Activated CD8-positive, alpha-beta T cell treated with anti-CD3 and anti-CD28 coated beads for 36 hours (primary cell): Measurements from ENCODE around the gene FAM13B. TPM values are rescaled to one million over a fixed set of nuclear protein-coding genes. Genes with fewer than 3 reads are reported as not detected.

ENCODE experiments used
- ATAC-seq: fragments of 200-7000 bp; cut with Tn5 transposase; one replicate; pipeline ENCODE4 v1.10.0; 2021; ENCODE audit warnings: mild to moderate bottlenecking, moderate library complexity
- CTCF ChIA-PET: fragments of 350-600 bp; sonication (Branson Sonifier 250); formaldehyde crosslinking; loops from one replicate; lab custom pipeline; 2021; ENCODE audit warnings: antibody characterized with exemption; lab: Charles Lee
- POLR2A ChIA-PET: fragments of 350-600 bp; sonication (Branson Sonifier 250); formaldehyde crosslinking; loops from one replicate; lab custom pipeline; 2021; ENCODE audit warnings: antibody characterized with exemption; lab: Charles Lee
- DNase-seq: peaks from one replicate; pipeline ENCODE4 v3.0.0-alpha.2; 2020
- H3K27ac Mint-ChIP-seq: one replicate; pipeline ENCODE4 v1.8.0; 2021; ENCODE audit warnings: mild to moderate bottlenecking, mixed read lengths
- H3K27me3 Mint-ChIP-seq: one replicate; pipeline ENCODE4 v1.8.0; 2021; ENCODE audit warnings: mixed read lengths
- H3K36me3 Mint-ChIP-seq: one replicate; pipeline ENCODE4 v1.8.0; 2021; ENCODE audit warnings: low read depth, mixed read lengths
- H3K4me1 Mint-ChIP-seq: one replicate; pipeline ENCODE4 v1.8.0; 2021; ENCODE audit warnings: low read depth, mixed read lengths
- H3K4me3 Mint-ChIP-seq: one replicate; pipeline ENCODE4 v1.8.0; 2021; ENCODE audit warnings: mild to moderate bottlenecking, moderate library complexity, mixed read lengths
- H3K9me3 Mint-ChIP-seq: one replicate; pipeline ENCODE4 v1.8.0; 2021; ENCODE audit warnings: mixed read lengths
- intact Hi-C: fragments of 100-400 bp; cut with micrococcal nuclease; formaldehyde crosslinking; loops from one replicate; pipeline ENCODE4 v1.10.0; 2022
- total RNA-seq, 2 experiments: library from RNA; stranded (reverse); gene quantifications; one replicate each; pipeline ENCODE4 v1.2.3, GENCODE V29; 2021
- TF ChIP-seq, protein P1 (sequence below): fragments of 200-600 bp; IDR thresholded peaks from one replicate; pipeline ENCODE4 v1.8.0; 2022; ENCODE audit warnings: antibody characterized with exemption, mild to moderate bottlenecking

The FAM13B gene
- total RNA-seq, 2 experiments from 2014 or later = 14.8 to 17.5 TPM

DNA sequence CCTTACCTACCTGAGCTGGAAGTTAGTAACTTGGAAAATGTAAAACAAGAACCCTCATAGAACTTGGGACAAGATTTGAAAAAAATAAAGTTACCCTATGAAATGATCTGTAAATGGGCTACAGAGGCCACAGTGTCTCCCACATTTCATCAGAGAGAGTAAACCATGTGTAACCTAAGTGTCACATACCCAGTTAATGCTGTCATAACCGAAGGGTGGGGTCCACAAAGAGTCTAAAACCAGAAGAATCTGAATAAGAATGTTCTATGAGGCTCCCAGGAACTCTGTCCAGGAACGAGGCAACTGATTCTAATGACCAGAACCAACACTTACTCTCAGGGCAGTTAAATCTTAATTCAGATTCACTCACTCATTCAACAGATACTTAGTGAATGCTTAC is 1.0 kb upstream of the FAM13B start:
- H3K27me3 Mint-ChIP-seq = no peaks in the 10 kb centered on the region
- peak overlapping the region; percentile 93 for H3K4me3 Mint-ChIP-seq
- intact Hi-C loops = no loop called here
- POLR2A ChIA-PET = interaction anchor here (1.0 kb wide), 1 partner anchor 432 kb away, joined by 3 read pairs; the partner anchor contains the start of gene EGR1
- TF ChIP-seq, protein P1, sequence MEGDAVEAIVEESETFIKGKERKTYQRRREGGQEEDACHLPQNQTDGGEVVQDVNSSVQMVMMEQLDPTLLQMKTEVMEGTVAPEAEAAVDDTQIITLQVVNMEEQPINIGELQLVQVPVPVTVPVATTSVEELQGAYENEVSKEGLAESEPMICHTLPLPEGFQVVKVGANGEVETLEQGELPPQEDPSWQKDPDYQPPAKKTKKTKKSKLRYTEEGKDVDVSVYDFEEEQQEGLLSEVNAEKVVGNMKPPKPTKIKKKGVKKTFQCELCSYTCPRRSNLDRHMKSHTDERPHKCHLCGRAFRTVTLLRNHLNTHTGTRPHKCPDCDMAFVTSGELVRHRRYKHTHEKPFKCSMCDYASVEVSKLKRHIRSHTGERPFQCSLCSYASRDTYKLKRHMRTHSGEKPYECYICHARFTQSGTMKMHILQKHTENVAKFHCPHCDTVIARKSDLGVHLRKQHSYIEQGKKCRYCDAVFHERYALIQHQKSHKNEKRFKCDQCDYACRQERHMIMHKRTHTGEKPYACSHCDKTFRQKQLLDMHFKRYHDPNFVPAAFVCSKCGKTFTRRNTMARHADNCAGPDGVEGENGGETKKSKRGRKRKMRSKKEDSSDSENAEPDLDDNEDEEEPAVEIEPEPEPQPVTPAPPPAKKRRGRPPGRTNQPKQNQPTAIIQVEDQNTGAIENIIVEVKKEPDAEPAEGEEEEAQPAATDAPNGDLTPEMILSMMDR = no peak
- peaks cover 20% of the 10 kb centered on the region for H3K36me3 Mint-ChIP-seq
- CTCF ChIA-PET = interaction anchor here (0.6 to 8.5 kb wide), 9 partner anchors 8 to 404 kb away, joined by 3 to 226 read pairs (median 7); no protein-coding TSS in a partner anchor
- peaks cover 45% of the 10 kb centered on the region for H3K4me1 Mint-ChIP-seq
- no peaks in the 10 kb centered on the region for H3K9me3 Mint-ChIP-seq
- no peak for ATAC-seq
- H3K27ac Mint-ChIP-seq = peak overlapping the region; percentile 96
- DNase-seq = no peak

DNA sequence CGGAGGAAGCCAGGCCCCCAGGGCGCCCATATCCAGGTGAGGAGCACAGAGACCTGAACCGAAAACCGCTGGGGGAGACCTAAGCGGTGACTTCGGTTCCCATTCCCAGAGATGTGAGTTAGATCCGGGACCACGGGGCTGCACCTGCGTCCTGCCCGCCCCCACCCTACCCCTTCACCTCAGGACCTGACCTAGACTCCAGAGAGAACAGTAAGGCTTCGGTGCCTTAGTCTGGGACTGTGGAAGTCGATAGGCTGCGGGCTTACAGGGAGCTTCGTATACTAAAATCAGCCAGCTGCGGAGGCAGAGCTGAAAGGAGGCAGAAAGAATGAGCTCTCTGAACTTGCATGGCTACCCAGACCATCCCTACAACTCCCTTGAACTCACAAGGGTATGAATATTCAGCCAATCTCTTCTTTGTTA is 518 bp upstream of the FAM13B start:
- peak overlapping the region; percentile 93 for H3K4me3 Mint-ChIP-seq
- ATAC-seq = no peak
- H3K4me1 Mint-ChIP-seq = peaks cover 48% of the 10 kb centered on the region
- peaks cover 21% of the 10 kb centered on the region for H3K36me3 Mint-ChIP-seq
- TF ChIP-seq, protein P1 = no peak
- peak overlapping the region; percentile 96 for H3K27ac Mint-ChIP-seq
- ChIA-PET CTCF (interaction anchor here (0.6 to 8.5 kb wide), 7 partner anchors 9 to 404 kb away, joined by 3 to 226 read pairs (median 7); no protein-coding TSS in a partner anchor), POLR2A (interaction anchor here (0.7 to 1.0 kb wide), 2 partner anchors 145 to 432 kb away, joined by 3 read pairs; partner anchors contain the start of genes EGR1 and PKD2L2)
- H3K27me3 Mint-ChIP-seq = no peaks in the 10 kb centered on the region
- H3K9me3 Mint-ChIP-seq = no peaks in the 10 kb centered on the region
- intact Hi-C loops = no loop called here
- no peak for DNase-seq

DNA sequence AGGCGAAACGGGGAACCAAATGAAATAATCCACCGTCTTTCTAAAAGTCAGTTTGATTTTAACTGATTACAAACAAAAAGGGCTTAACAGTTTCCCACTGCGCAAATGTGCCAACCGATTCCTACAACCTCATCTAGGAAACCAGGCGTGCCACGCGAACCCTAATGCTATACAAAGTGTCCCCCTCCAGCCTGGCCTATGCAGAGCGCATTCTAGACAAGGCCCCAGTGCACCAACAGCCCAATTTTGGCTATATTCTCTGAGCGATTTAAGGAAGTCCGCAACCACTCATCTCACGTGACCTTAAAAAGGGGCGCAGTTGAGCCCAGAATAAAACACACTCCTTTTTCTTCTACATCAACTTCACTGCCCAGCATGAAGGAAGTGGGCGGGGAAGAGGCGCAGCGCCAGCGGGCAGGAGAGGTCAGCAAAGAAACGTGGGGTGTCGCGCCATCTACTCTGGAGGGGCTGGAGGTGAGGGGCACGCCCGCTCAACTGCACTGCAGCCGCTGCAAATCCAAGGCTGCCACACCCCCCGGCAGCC is 779 bp downstream of the FAM13B start:
- H3K4me1 Mint-ChIP-seq = peaks cover 61% of the 10 kb centered on the region
- DNase-seq (peak; percentile 62), ATAC-seq (peak; percentile 38)
- H3K27ac Mint-ChIP-seq = peak overlapping the region; percentile 96
- H3K4me3 Mint-ChIP-seq = peak overlapping the region; percentile 93
- no peaks in the 10 kb centered on the region for H3K27me3 Mint-ChIP-seq
- intact Hi-C loops = no loop called here
- no peaks in the 10 kb centered on the region for H3K9me3 Mint-ChIP-seq
- TF ChIP-seq, protein P1 = peak; percentile 11
- ChIA-PET CTCF (interaction anchor here (1.7 to 7.9 kb wide), 2 partner anchors 34 to 36 kb away, joined by 9 to 226 read pairs; no protein-coding TSS in a partner anchor), POLR2A (no interaction called here)
- H3K36me3 Mint-ChIP-seq = peaks cover 26% of the 10 kb centered on the region

DNA sequence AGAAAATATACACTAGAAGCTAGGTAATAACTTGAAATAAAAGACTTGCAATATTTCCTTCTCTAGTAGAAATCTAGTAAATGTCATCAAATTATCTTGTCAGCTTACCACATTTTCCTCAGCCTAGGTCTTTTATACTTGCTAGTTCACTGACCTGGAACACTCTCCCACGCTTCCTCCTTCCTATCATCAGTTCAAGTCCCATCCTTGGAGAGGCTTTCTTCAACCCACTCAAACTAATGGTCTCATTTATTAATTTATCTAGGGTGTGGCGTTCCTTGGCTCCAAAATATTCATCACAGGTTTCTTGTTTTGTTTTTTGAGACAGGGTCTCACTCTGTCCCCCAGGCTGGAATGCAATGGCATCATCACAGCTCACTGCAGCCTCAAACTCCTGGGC is 2.9 kb downstream of the FAM13B start:
- POLR2A ChIA-PET = interaction anchor here (0.7 kb wide), 1 partner anchor 39 kb away, joined by 3 read pairs; no protein-coding TSS in a partner anchor
- H3K4me1 Mint-ChIP-seq = peaks cover 67% of the 10 kb centered on the region
- CTCF ChIA-PET = interaction anchor here (2.0 to 3.7 kb wide), 2 partner anchors 8 to 251 kb away, joined by 5 to 11 read pairs; no protein-coding TSS in a partner anchor
- H3K36me3 Mint-ChIP-seq = peaks cover 26% of the 10 kb centered on the region
- no peaks in the 10 kb centered on the region for H3K9me3 Mint-ChIP-seq
- H3K27me3 Mint-ChIP-seq = no peaks in the 10 kb centered on the region
- ATAC-seq = no peak
- intact Hi-C loops = no loop called here
- DNase-seq = no peak
- H3K4me3 Mint-ChIP-seq = peak overlapping the region; percentile 93
- peak overlapping the region; percentile 96 for H3K27ac Mint-ChIP-seq
- TF ChIP-seq, protein P1 = no peak

DNA sequence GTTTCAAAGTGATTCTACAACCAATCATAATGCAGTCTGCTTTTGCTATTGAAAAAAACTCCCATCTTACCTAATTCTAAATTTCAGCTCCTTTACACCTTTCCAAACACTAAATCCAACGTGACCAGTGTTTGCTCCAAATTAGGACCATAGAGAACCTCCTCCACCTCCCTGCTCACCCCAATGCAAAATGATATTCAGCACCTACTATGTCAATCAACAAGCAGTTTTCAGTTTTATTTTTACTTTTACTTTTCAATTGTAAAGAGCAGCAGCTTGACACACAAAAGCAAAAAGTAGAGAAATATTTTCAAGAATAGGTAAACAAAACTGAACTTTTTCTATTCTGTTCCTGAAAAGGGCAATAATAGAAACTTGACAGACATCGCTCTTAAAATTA is 3.4 kb downstream of the FAM13B start:
- TF ChIP-seq, protein P1 = no peak
- H3K4me1 Mint-ChIP-seq = peaks cover 71% of the 10 kb centered on the region
- intact Hi-C loops = no loop called here
- H3K27me3 Mint-ChIP-seq = no peaks in the 10 kb centered on the region
- peak overlapping the region; percentile 93 for H3K4me3 Mint-ChIP-seq
- ATAC-seq (no peak), DNase-seq (no peak)
- ChIA-PET CTCF (interaction anchor here (0.7 to 3.7 kb wide), 3 partner anchors 8 to 250 kb away, joined by 3 to 11 read pairs (median 5); no protein-coding TSS in a partner anchor), POLR2A (no interaction called here)
- peak overlapping the region; percentile 84 for H3K27ac Mint-ChIP-seq
- H3K9me3 Mint-ChIP-seq = no peaks in the 10 kb centered on the region
- peaks cover 26% of the 10 kb centered on the region for H3K36me3 Mint-ChIP-seq
